SK-N-SH treated with all-trans-retinoic acid at 6 μM for 48 hours (cell line): Measurements from ENCODE around the gene ANKIB1.

ENCODE experiments used
- ATAC-seq: fragments of 200-7000 bp; cut with Tn5 transposase; 3 replicates; pipeline ENCODE4 v1.9.1; 2020; ENCODE audit warnings: mild to moderate bottlenecking, moderate library complexity
- BACH2 ChIP-seq: fragments of 250-450 bp; sonication (Bioruptor Pico); IDR thresholded peaks from 2 replicates; pipeline ENCODE4 v1.9.0; 2021; ENCODE audit warnings: mild to moderate bottlenecking, borderline replicate concordance
- CREB5 ChIP-seq: fragments of 250-450 bp; sonication (Bioruptor Pico); IDR thresholded peaks from 2 replicates; pipeline ENCODE4 v1.5.1; 2020; ENCODE audit warnings: low read depth, mild to moderate bottlenecking, moderate library complexity
- CSDC2 ChIP-seq: fragments of 250-450 bp; sonication (Bioruptor Pico); IDR thresholded peaks from 2 replicates; pipeline ENCODE4 v1.5.0; 2020; ENCODE audit warnings: mild to moderate bottlenecking, moderate library complexity
- CSRNP3 ChIP-seq: fragments of 250-450 bp; sonication (Bioruptor Pico); IDR thresholded peaks from 2 replicates; pipeline ENCODE4 v1.5.1; 2021; ENCODE audit warnings: mild to moderate bottlenecking, moderate library complexity
- ESRRG ChIP-seq: fragments of 250-450 bp; sonication (Bioruptor Pico); IDR thresholded peaks from 2 replicates; pipeline ENCODE4 v1.6.1; 2021; ENCODE audit warnings: mild to moderate bottlenecking
- GLIS3 ChIP-seq: fragments of 250-450 bp; sonication (Bioruptor Pico); IDR thresholded peaks from 2 replicates; pipeline ENCODE4 v1.5.0; 2020; ENCODE audit warnings: mild to moderate bottlenecking, moderate library complexity
- ISL1 ChIP-seq: fragments of 250-450 bp; sonication (Bioruptor Pico); IDR thresholded peaks from 2 replicates; pipeline ENCODE4 v2.1.2; 2022; ENCODE audit warnings: mild to moderate bottlenecking, moderate library complexity
- OSR1 ChIP-seq: fragments of 250-450 bp; sonication (Bioruptor Pico); IDR thresholded peaks from 2 replicates; pipeline ENCODE4 v1.8.0; 2022; ENCODE audit warnings: moderate library complexity, mild to moderate bottlenecking, inconsistent platforms
- PPARA ChIP-seq: fragments of 250-450 bp; sonication (Bioruptor Pico); IDR thresholded peaks from 2 replicates; pipeline ENCODE4 v1.5.0; 2020; ENCODE audit warnings: mild to moderate bottlenecking, borderline replicate concordance
- RARB ChIP-seq: fragments of 250-450 bp; sonication (Bioruptor Pico); IDR thresholded peaks from 2 replicates; pipeline ENCODE4 v1.8.0; 2021; ENCODE audit warnings: mild to moderate bottlenecking, moderate library complexity
- TSHZ2 ChIP-seq: fragments of 250-450 bp; sonication (Bioruptor Pico); IDR thresholded peaks from 2 replicates; pipeline ENCODE4 v1.5.0; 2020; ENCODE audit warnings: mild to moderate bottlenecking, moderate library complexity
- ZC3H10 ChIP-seq: fragments of 250-450 bp; sonication (Bioruptor Pico); IDR thresholded peaks from 2 replicates; pipeline ENCODE4 v1.5.1; 2021; ENCODE audit warnings: mild to moderate bottlenecking, moderate library complexity
- ZFP30 ChIP-seq: fragments of 450-650 bp; formaldehyde crosslinking; IDR thresholded peaks from 2 replicates; pipeline ENCODE4 v1.5.0; 2022; ENCODE audit warnings: mild to moderate bottlenecking, moderate library complexity
- ZNF565 ChIP-seq: fragments of 450-650 bp; formaldehyde crosslinking; conservative IDR thresholded peaks from 2 replicates; pipeline ENCODE4 v1.5.0; 2020; ENCODE audit warnings: low read depth, mild to moderate bottlenecking, moderate library complexity
- ZNF70 ChIP-seq: fragments of 450-650 bp; formaldehyde crosslinking; IDR thresholded peaks from 2 replicates; pipeline ENCODE4 v1.5.0; 2020; ENCODE audit warnings: mild to moderate bottlenecking, moderate library complexity
- ZNF8 ChIP-seq: fragments of 450-650 bp; formaldehyde crosslinking; IDR thresholded peaks from 2 replicates; pipeline ENCODE4 v1.5.0; 2020; ENCODE audit warnings: mild to moderate bottlenecking, moderate library complexity
- TF ChIP-seq, protein P1 (sequence below): fragments of 250-450 bp; sonication (Bioruptor Pico); IDR thresholded peaks from 2 replicates; pipeline ENCODE4 v1.8.0; 2020; ENCODE audit warnings: mild to moderate bottlenecking, moderate library complexity, borderline replicate concordance

Gene ANKIB1

DNA sequence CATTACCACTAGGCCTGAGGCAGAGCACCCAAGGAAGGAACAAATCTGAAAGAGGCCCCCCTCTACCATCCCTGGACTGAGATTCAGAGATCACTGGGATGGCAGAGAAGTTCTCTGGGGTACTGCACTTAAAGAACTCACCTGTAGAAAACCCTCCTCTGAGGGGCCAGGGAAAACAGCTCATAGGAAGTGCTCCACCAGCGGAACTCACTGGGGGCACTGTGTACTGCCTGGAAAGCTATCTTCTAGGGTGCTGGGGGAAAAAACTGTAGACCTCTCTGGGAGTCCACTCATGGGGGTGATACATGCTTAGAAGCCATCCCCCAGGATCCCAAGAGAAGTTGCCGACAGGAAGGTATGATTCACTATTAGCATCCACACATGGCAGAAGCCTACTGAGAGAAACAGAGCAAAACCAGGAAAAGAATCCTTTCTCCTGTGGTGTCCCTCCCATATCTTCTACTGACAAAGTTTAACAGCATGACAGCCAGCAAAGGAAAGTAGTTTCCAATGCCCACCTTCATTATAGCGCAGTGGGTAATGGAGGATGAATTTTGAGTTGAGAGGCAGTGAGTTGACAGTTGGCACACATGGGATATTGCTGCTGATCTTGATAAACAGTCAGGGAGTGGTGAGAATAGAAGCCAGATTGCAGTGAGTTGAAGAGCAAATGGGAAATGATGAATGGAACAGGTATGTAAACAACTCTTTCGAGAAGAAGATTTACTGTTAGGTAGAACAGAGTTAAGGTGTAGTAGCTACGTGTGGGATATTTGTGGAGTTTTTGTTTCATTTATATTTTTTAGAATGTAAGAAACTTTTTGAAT lies 20.9 kb downstream of the ANKIB1 start:
- no peak for ATAC-seq

DNA sequence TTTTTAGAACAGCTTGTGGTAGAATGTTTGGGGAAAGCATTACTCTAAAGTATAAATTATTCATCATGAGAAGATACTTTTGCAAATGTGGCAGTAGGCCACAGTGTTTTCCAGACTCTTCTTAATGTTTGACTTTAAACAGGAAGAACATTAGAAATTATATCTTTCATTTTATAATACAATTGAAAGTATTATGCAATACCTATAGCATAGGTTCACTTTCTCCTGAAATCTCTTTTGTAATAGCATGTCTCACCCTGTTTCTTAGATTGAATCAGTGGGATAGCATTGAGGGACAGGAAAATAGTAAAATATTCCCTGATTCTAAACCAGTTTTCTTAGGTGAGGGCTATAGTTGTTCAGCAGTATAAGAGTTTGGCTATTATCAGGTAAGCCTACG lies 23.1 kb downstream of the ANKIB1 start:
- no peak for ATAC-seq
- no peak for TF ChIP-seq TSHZ2 (CRISPR knock-in tag)
- no peak for TF ChIP-seq ISL1 (CRISPR knock-in tag)
- TF ChIP-seq OSR1 (CRISPR knock-in tag), result no peak
- TF ChIP-seq ZNF565 (CRISPR knock-in tag), result no peak
- TF ChIP-seq ESRRG (CRISPR knock-in tag), result no peak
- TF ChIP-seq BACH2 (CRISPR knock-in tag), result no peak
- no peak for TF ChIP-seq ZNF8 (CRISPR knock-in tag)
- TF ChIP-seq, protein P1, sequence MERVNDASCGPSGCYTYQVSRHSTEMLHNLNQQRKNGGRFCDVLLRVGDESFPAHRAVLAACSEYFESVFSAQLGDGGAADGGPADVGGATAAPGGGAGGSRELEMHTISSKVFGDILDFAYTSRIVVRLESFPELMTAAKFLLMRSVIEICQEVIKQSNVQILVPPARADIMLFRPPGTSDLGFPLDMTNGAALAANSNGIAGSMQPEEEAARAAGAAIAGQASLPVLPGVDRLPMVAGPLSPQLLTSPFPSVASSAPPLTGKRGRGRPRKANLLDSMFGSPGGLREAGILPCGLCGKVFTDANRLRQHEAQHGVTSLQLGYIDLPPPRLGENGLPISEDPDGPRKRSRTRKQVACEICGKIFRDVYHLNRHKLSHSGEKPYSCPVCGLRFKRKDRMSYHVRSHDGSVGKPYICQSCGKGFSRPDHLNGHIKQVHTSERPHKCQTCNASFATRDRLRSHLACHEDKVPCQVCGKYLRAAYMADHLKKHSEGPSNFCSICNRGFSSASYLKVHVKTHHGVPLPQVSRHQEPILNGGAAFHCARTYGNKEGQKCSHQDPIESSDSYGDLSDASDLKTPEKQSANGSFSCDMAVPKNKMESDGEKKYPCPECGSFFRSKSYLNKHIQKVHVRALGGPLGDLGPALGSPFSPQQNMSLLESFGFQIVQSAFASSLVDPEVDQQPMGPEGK, result no peak
- no peak for TF ChIP-seq CREB5 (CRISPR knock-in tag)
- TF ChIP-seq ZFP30 (CRISPR knock-in tag), result no peak
- no peak for TF ChIP-seq CSRNP3 (CRISPR knock-in tag)
- no peak for TF ChIP-seq PPARA (CRISPR knock-in tag)
- TF ChIP-seq ZC3H10 (CRISPR knock-in tag), result no peak
- no peak for TF ChIP-seq CSDC2
- no peak for TF ChIP-seq RARB (CRISPR knock-in tag)
- TF ChIP-seq, all 23 proteins: peak for 0

More for the DNA sequence above, 20.9 kb downstream of the ANKIB1 start:
- TF ChIP-seq GLIS3 (CRISPR knock-in tag), result no peak
- TF ChIP-seq, protein P1, result no peak
- no peak for TF ChIP-seq ZNF565 (CRISPR knock-in tag)
- no peak for TF ChIP-seq ZC3H10 (CRISPR knock-in tag)
- TF ChIP-seq ZNF70 (CRISPR knock-in tag), result no peak
- no peak for TF ChIP-seq RARB (CRISPR knock-in tag)
- TF ChIP-seq CSDC2, result no peak
- no peak for TF ChIP-seq TSHZ2 (CRISPR knock-in tag)
- TF ChIP-seq, all 23 proteins: peak for 0
